H1 (cell line): ENCODE measurements around the gene PIK3R3. TPM values are rescaled to one million over a fixed set of nuclear protein-coding genes. Genes with fewer than 3 reads are reported as not detected.

Source experiments
- CTCF ChIA-PET: fragments of 300-600 bp; sonication (Branson Sonifier 250); formaldehyde crosslinking; loops from one replicate; lab custom pipeline; 2021; ENCODE audit not compliant: partially characterized antibody; lab: Charles Lee
- POLR2A ChIA-PET: fragments of 300-600 bp; sonication (Branson Sonifier 250); formaldehyde crosslinking; loops from one replicate; lab custom pipeline; 2021; ENCODE audit warnings: inconsistent platforms; ENCODE audit not compliant: partially characterized antibody; lab: Charles Lee
- DNase-seq, 2 experiments: peaks; one replicate each; pipeline versions ENCODE4 v3.0.0 to v3.0.0-alpha.2; 2010 to 2022; ENCODE audit warnings: low spot score in 2 of 2, low read depth in 1 of 2, mixed read lengths in 1 of 2
- FAIRE-seq: peaks from 2 replicates; lab custom pipeline; 2011; peaks lifted over from hg19 to GRCh38; lab: Jason Lieb, UNC
- H2AFZ ChIP-seq: 2 replicates; pipeline ENCODE4 v1.8.1; 2012; ENCODE audit warnings: low read length, inconsistent platforms
- H2AK5ac ChIP-seq: 2 replicates; pipeline ENCODE4 v1.6.1; 2013; ENCODE audit warnings: low read depth, low read length
- H2BK120ac ChIP-seq: replicated peaks from 2 replicates; pipeline ENCODE3; 2013; ENCODE audit warnings: low read depth, low read length, inconsistent platforms
- H2BK12ac ChIP-seq: 2 replicates; pipeline ENCODE4 v1.6.1; 2013; ENCODE audit warnings: low read depth, low read length
- H2BK15ac ChIP-seq: 2 replicates; pipeline ENCODE4 v1.6.1; 2013; ENCODE audit warnings: low read length
- H2BK20ac ChIP-seq: 2 replicates; pipeline ENCODE4 v1.6.1; 2013; ENCODE audit warnings: low read length
- H2BK5ac ChIP-seq: 2 replicates; pipeline ENCODE4 v1.6.1; 2013; ENCODE audit warnings: low read depth, low read length
- H3K14ac ChIP-seq: 2 replicates; pipeline ENCODE4 v1.6.1; 2013; ENCODE audit warnings: inconsistent platforms; ENCODE audit not compliant: insufficient read length
- H3K18ac ChIP-seq: 2 replicates; pipeline ENCODE4 v1.6.1; 2013; ENCODE audit warnings: low read length; ENCODE audit errors: extremely low read depth
- H3K23ac ChIP-seq: 2 replicates; pipeline ENCODE4 v1.6.1; 2013; ENCODE audit warnings: inconsistent platforms; ENCODE audit not compliant: insufficient read length
- H3K23me2 ChIP-seq: 2 replicates; pipeline ENCODE4 v1.6.1; 2013; ENCODE audit warnings: low read depth, low read length
- H3K27ac ChIP-seq: 2 replicates; pipeline ENCODE4 v1.6.1; 2011; ENCODE audit warnings: low read depth, low read length, inconsistent platforms
- H3K27me3 ChIP-seq, 4 experiments: replicated peaks in 1 of 4; 1 replicate in 1 of 4; 2 replicates in 3 of 4; pipeline versions ENCODE4 v1.6.1 to v1.8.1; 2011 to 2013; ENCODE audit warnings: low read length in 3 of 4, mild to moderate bottlenecking in 3 of 4, inconsistent platforms in 2 of 4, mixed read lengths in 2 of 4, moderate library complexity in 1 of 4; ENCODE audit not compliant: control insufficient read depth in 3 of 4, insufficient read depth in 3 of 4; ENCODE audit errors: extremely low read depth in 1 of 4
- H3K36me3 ChIP-seq, 4 experiments: 2 replicates each; pipeline versions ENCODE4 v1.6.1 to v1.8.1; 2011 to 2013; ENCODE audit warnings: mild to moderate bottlenecking in 4 of 4, low read length in 3 of 4, moderate library complexity in 2 of 4, control low read depth in 1 of 4, inconsistent platforms in 1 of 4; ENCODE audit not compliant: insufficient read depth in 4 of 4, control insufficient read depth in 2 of 4
- H3K4ac ChIP-seq: replicated peaks from 2 replicates; pipeline ENCODE3; 2013; ENCODE audit warnings: low read length, low read depth, mixed read lengths, inconsistent platforms; ENCODE audit not compliant: insufficient read length
- H3K4me1 ChIP-seq, 4 experiments: replicated peaks in 1 of 4; 1 replicate in 1 of 4; 2 replicates in 3 of 4; pipeline versions ENCODE4 v1.6.1 to v1.8.1; 2011 to 2013; ENCODE audit warnings: low read length in 3 of 4, inconsistent platforms in 2 of 4, mixed read lengths in 1 of 4; ENCODE audit not compliant: insufficient read depth in 4 of 4, control insufficient read depth in 3 of 4
- H3K4me2 ChIP-seq, 2 experiments: 2 replicates each; pipeline versions ENCODE4 v1.6.1 to v1.8.1; 2011 to 2013; ENCODE audit warnings: low read depth in 2 of 2, low read length in 2 of 2, control low read depth in 1 of 2, inconsistent platforms in 1 of 2, mild to moderate bottlenecking in 1 of 2; ENCODE audit not compliant: insufficient read depth in 1 of 2
- H3K4me3 ChIP-seq, 4 experiments: fragments of 200-600, 300-600 bp in 1 of 4; sonication (generic), shearing (Covaris generic), sonication (Bioruptor Twin) in 1 of 4; 2 replicates each; pipeline versions ENCODE4 v1.5.1 to v1.8.1; 2011 to 2016; ENCODE audit warnings: low read length in 4 of 4, low read depth in 3 of 4, control low read depth in 2 of 4, inconsistent platforms in 2 of 4, mild to moderate bottlenecking in 2 of 4, mixed read lengths in 1 of 4, moderate library complexity in 1 of 4; ENCODE audit not compliant: insufficient read depth in 2 of 4; ENCODE audit errors: extremely low read depth in 1 of 4
- H3K56ac ChIP-seq: replicated peaks from 2 replicates; pipeline ENCODE3; 2013; ENCODE audit warnings: low read depth, mild to moderate bottlenecking, mixed read lengths, low read length, inconsistent platforms; ENCODE audit not compliant: insufficient read length
- H3K79me1 ChIP-seq: 2 replicates; pipeline ENCODE4 v1.6.1; 2013; ENCODE audit warnings: low read depth, low read length, control low read depth
- H3K79me2 ChIP-seq, 2 experiments: 2 replicates each; pipeline versions ENCODE4 v1.6.1 to v1.8.1; 2012 to 2013; ENCODE audit warnings: low read length in 2 of 2, mild to moderate bottlenecking in 2 of 2, inconsistent platforms in 1 of 2; ENCODE audit not compliant: insufficient read depth in 2 of 2, control insufficient read depth in 1 of 2
- H3K9ac ChIP-seq, 4 experiments: replicated peaks in 1 of 4; 1 replicate in 1 of 4; 2 replicates in 3 of 4; pipeline versions ENCODE4 v1.6.1 to v1.8.1; 2011 to 2013; ENCODE audit warnings: low read depth in 3 of 4, low read length in 3 of 4, control low read depth in 2 of 4, mild to moderate bottlenecking in 2 of 4, moderate library complexity in 2 of 4, inconsistent platforms in 1 of 4; ENCODE audit errors: extremely low read depth in 1 of 4
- H3K9me3 ChIP-seq, 2 experiments: 2 replicates each; pipeline versions ENCODE4 v1.6.1 to v1.8.1; 2012 to 2013; ENCODE audit warnings: mild to moderate bottlenecking in 2 of 2, moderate library complexity in 2 of 2, control low read depth in 1 of 2, inconsistent platforms in 1 of 2, low read depth in 1 of 2, low read length in 1 of 2, mixed read lengths in 1 of 2; ENCODE audit not compliant: insufficient read depth in 2 of 2
- H4K20me1 ChIP-seq, 2 experiments: replicated peaks in 1 of 2; 2 replicates each; pipeline versions ENCODE3 to v1.8.1; 2011 to 2013; ENCODE audit warnings: inconsistent platforms in 2 of 2, low read length in 2 of 2, mild to moderate bottlenecking in 1 of 2; ENCODE audit not compliant: insufficient read depth in 2 of 2, control insufficient read depth in 1 of 2
- H4K5ac ChIP-seq: 2 replicates; pipeline ENCODE4 v1.6.1; 2013; ENCODE audit warnings: low read length, low read depth, mixed read lengths, inconsistent platforms; ENCODE audit not compliant: insufficient read length
- H4K8ac ChIP-seq: 2 replicates; pipeline ENCODE4 v1.8.0; 2013; ENCODE audit warnings: mild to moderate bottlenecking, moderate library complexity, low read length, inconsistent platforms; ENCODE audit not compliant: insufficient read depth; ENCODE audit errors: extremely low read depth
- H4K91ac ChIP-seq: replicated peaks from 2 replicates; pipeline ENCODE3; 2013; ENCODE audit warnings: low read length, mixed read lengths, inconsistent platforms; ENCODE audit not compliant: insufficient read length
- ASH2L ChIP-seq: fragments of 200-600, 300-600 bp; sonication (generic); IDR thresholded peaks from one replicate; pipeline ENCODE4 v1.7.1; 2017; ENCODE audit warnings: low read length
- BACH1 ChIP-seq: IDR thresholded peaks from 2 replicates; pipeline ENCODE4 v1.6.1; 2012; ENCODE audit warnings: low read length, improper control_type of control experiment
- CBX5 ChIP-seq: fragments of 300-800, 300-1000 bp; sonication (generic); IDR thresholded peaks from 2 replicates; pipeline ENCODE4 v1.7.1; 2016; ENCODE audit warnings: antibody characterized with exemption, low read length, low read depth
- HDAC6 ChIP-seq: IDR thresholded peaks from one replicate; pipeline ENCODE4 v1.7.1; 2012; ENCODE audit warnings: low read depth, mild to moderate bottlenecking, inconsistent platforms, low read length, moderate library complexity
- POLR2AphosphoS5 ChIP-seq: IDR thresholded peaks from 2 replicates; pipeline ENCODE4 v1.6.1; 2011; ENCODE audit warnings: low read depth, low read length
- RAD21 ChIP-seq, 2 experiments: IDR thresholded peaks in 1 of 2; conservative IDR thresholded peaks in 1 of 2; 2 replicates each; pipeline ENCODE4 v1.6.1; 2011; ENCODE audit warnings: low read depth in 2 of 2, low read length in 2 of 2, improper control_type of control experiment in 1 of 2, inconsistent platforms in 1 of 2, mild to moderate bottlenecking in 1 of 2, moderate library complexity in 1 of 2
- SIRT6 ChIP-seq: IDR thresholded peaks from one replicate; pipeline ENCODE4 v1.7.1; 2012; ENCODE audit warnings: low read length, inconsistent platforms
- SUZ12 ChIP-seq: fragments of 200-600 bp; sonication (generic); IDR thresholded peaks from 2 replicates; pipeline ENCODE4 v1.6.1; 2012; ENCODE audit warnings: mild to moderate bottlenecking, inconsistent platforms, low read length, moderate library complexity, mixed read lengths
- TCF12 ChIP-seq: IDR thresholded peaks from 2 replicates; pipeline ENCODE4 v1.6.1; 2011; ENCODE audit warnings: low read depth, mild to moderate bottlenecking, low read length
- TEAD4 ChIP-seq: IDR thresholded peaks from 2 replicates; pipeline ENCODE4 v1.6.1; 2012; ENCODE audit warnings: low read depth, low read length, inconsistent platforms, mixed read lengths
- WGBS, 2 experiments: shearing (Covaris generic) in 1 of 2; methylation state at CpG; one replicate each; pipeline versions ENCODE4 v1.1.6 to v1.1.7; 2013 to 2015; ENCODE audit warnings: low lambda C conversion rate in 2 of 2, mixed read lengths in 2 of 2, inconsistent platforms in 1 of 2, low coverage in 1 of 2, missing lambda C conversion rate in 1 of 2; ENCODE audit not compliant: insufficient replicate concordance in 2 of 2, insufficient coverage in 1 of 2, insufficient read length in 1 of 2; ENCODE audit errors: extremely low coverage in 1 of 2, missing lambda C conversion rate in 1 of 2; 5-methylcytosine and 5-hydroxymethylcytosine counted together
- polyA plus RNA-seq, 7 experiments: library from polyadenylated mRNA; depleted of rRNA in 3 of 7; stranded (reverse) in 5 of 7; unstranded in 2 of 7; fragments of >200 nt in 5 of 7; fragments of 200-250 nt in 2 of 7; gene quantifications; 1 replicate in 5 of 7; 2 replicates in 1 of 7; 4 replicates in 1 of 7; pipeline versions ENCODE4 v1.2.1 to v1.2.3, GENCODE V29; 2011 to 2013; ENCODE audit warnings: missing spikeins in 2 of 7, mixed read lengths in 2 of 7
- total RNA-seq: library from RNA; stranded (reverse); fragmentation: NEBNext Ultra II Directional; extraction: Animal tissue kit (Norgen Biotek cat#: 25700); gene quantifications from 2 replicates; pipeline ENCODE4 v1.2.1, GENCODE V29; 2021

Gene PIK3R3
- total and polyA plus RNA-seq, 2 of the 8 experiments (the other 6 are each of a cell fraction or from before 2014, with no cell fraction given), result 5.3 to 13.6 TPM

DNA sequence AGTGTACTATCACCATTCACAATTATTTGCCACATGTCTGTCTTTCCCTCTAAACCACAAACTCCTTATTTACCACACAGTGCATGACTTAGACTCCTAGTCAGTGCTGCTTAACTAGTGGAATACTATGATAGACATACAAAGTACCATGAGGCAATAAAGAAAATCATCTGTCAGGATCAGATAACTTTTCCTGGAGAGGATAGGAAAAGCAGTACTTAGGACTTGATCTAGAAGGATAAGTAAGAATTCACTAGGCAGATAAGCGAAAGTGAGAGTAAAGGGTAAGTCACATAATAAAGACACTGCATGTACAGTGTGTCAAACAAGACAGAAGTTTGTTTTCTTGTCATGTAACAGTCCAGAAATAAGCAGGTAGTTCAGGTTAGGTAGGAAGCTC lies 21.3 kb upstream of the PIK3R3 start:
- H2BK15ac ChIP-seq, result no peak overlapping the region
- DNase-seq, result no peak
- H2AK5ac ChIP-seq, result no peak overlapping the region
- H3K79me2 ChIP-seq, result no peaks in the 10 kb centered on the region
- no peak overlapping the region for H3K4ac ChIP-seq
- no peak overlapping the region for H4K5ac ChIP-seq
- no peak for FAIRE-seq
- H2AFZ ChIP-seq, result no peak overlapping the region
- TF ChIP-seq ASH2L, result no peak
- TF ChIP-seq SUZ12, result no peak
- no peak for TF ChIP-seq HDAC6
- no peak for TF ChIP-seq TCF12
- no peak for TF ChIP-seq POLR2AphosphoS5
- no peak for TF ChIP-seq SIRT6
- TF ChIP-seq BACH1, result no peak
- no peak for TF ChIP-seq RAD21 (IDR thresholded peaks at IDR 0.05 in 1 of 2, conservative IDR thresholded peaks at IDR 0.05 in 1 of 2; ENCODE audit: low read depth in 2 of 2, low read length in 2 of 2)
- no peak for TF ChIP-seq TEAD4
- no peak for TF ChIP-seq CBX5
- TF ChIP-seq, all 59 proteins: peak for 0
- no peak overlapping the region for H3K27ac ChIP-seq
- H4K8ac ChIP-seq, result no peak overlapping the region
- no peak overlapping the region for H3K4me2 ChIP-seq
- H3K4me3 ChIP-seq, result no peak overlapping the region
- H2BK20ac ChIP-seq, result no peak overlapping the region
- no peak overlapping the region for H3K14ac ChIP-seq
- H3K23ac ChIP-seq, result no peak overlapping the region
- H2BK120ac ChIP-seq, result no peak overlapping the region
- H3K4me1 ChIP-seq, result no peaks in the 10 kb centered on the region
- H3K27me3 ChIP-seq, result no peaks in the 10 kb centered on the region
- CTCF ChIA-PET, result no interaction called here
- no peak overlapping the region for H4K91ac ChIP-seq
- no peaks in the 10 kb centered on the region for H3K79me1 ChIP-seq
- no peaks in the 10 kb centered on the region for H4K20me1 ChIP-seq
- H3K9me3 ChIP-seq, result no peaks in the 10 kb centered on the region
- no peak overlapping the region for H3K56ac ChIP-seq
- no peaks in the 10 kb centered on the region for H3K36me3 ChIP-seq
- H3K23me2 ChIP-seq, result no peaks in the 10 kb centered on the region
- H2BK12ac ChIP-seq, result no peak overlapping the region
- no peak overlapping the region for H3K9ac ChIP-seq
- WGBS, 2 experiments, result 86% methylated on average over 1 of the region's 1 CpG; no CpG with 5 or more reads in 1 of the 2 experiments
- H2BK5ac ChIP-seq, result no peak overlapping the region
- no peak overlapping the region for H3K18ac ChIP-seq
- POLR2A ChIA-PET, result interaction anchor here (0.9 to 1.4 kb wide), 3 partner anchors 9 to 110 kb away, joined by 3 to 4 read pairs (median 3); partner anchors contain the start of gene PIK3R3
